ENCODE results near the gene IFNL1.

DNA sequence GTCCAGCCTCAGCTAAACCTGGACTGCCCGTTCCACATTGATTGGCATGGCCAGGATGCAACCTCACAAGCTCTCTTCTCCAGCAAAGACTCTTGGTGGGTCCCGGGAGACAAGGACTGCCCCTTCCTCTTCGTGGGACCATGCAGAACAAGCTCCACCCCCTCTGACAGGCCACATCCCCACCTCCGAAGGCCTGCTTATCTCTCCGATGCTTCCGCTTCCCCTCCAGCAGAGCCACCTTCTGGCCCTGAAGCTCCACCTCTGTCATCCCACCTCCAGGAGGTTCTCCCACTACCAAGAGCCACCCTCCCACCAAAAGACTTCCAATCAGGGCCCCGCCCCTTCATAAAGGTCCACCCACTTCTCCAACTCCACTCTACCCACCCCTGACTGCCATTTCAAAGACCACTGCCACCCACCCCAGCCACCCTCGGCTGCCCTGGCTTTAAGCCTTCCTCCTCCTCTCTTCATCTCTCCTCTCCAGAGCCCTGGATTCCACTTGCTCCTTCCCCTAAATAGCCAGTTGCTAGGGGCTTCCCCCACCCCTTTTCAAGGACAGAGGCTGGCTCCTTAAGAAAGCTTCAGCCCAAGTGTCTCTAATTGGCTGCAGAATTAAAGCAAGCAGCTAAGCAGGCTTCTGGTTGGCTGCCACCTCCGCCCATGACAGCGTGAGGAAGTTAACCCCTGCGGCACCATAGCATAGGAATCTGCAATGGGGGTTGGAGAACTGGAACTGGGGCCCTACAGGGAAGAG, 14.5 kb downstream of the IFNL1 start:
- TF ChIP-seq, protein P1, sequence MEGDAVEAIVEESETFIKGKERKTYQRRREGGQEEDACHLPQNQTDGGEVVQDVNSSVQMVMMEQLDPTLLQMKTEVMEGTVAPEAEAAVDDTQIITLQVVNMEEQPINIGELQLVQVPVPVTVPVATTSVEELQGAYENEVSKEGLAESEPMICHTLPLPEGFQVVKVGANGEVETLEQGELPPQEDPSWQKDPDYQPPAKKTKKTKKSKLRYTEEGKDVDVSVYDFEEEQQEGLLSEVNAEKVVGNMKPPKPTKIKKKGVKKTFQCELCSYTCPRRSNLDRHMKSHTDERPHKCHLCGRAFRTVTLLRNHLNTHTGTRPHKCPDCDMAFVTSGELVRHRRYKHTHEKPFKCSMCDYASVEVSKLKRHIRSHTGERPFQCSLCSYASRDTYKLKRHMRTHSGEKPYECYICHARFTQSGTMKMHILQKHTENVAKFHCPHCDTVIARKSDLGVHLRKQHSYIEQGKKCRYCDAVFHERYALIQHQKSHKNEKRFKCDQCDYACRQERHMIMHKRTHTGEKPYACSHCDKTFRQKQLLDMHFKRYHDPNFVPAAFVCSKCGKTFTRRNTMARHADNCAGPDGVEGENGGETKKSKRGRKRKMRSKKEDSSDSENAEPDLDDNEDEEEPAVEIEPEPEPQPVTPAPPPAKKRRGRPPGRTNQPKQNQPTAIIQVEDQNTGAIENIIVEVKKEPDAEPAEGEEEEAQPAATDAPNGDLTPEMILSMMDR (IDR thresholded peaks at IDR 0.05): no peak
- no peak for TF ChIP-seq POLR2A (IDR thresholded peaks at IDR 0.05)

Data from right lobe of liver (tissue), 4 donors.